ENCODE data around the gene SLC43A2. TPM values are rescaled to one million over a fixed set of nuclear protein-coding genes. Genes with fewer than 3 reads are reported as not detected.

SLC43A2 gene
- total and polyA plus RNA-seq, 2 of the 13 experiments (the other 11 are each of a cell fraction or from before 2014, with no cell fraction given) = 7.3 to 20.0 TPM

GRCh38 chr17:1636732-1637285 lies 8.2 kb upstream of the SLC43A2 start:
- TF ChIP-seq ZBED4 (CRISPR knock-in tag; IDR thresholded peaks at IDR 0.05; ENCODE audit: borderline replicate concordance) = no peak
- TF ChIP-seq PCBP1 (IDR thresholded peaks at IDR 0.05; ENCODE audit: borderline replicate concordance, low read depth, low read length) = no peak
- TF ChIP-seq HOXA7 (CRISPR knock-in tag; IDR thresholded peaks at IDR 0.05) = no peak
- TF ChIP-seq TRIM22 (IDR thresholded peaks at IDR 0.05) = no peak
- Histone ChIP-seq H3K9ac (ENCODE audit: insufficient read depth, low read depth, low read length) (no peak overlapping the region), H3K4me1 (ENCODE audit: insufficient read depth, low read length) (peaks cover 37% of the 10 kb centered on the region), H3K36me3 (replicated peaks in 1 of 2; ENCODE audit: control insufficient read depth in 1 of 2, insufficient read depth in 2 of 2, low read length in 2 of 2) (no peaks in the 10 kb centered on the region), H4K20me1 (ENCODE audit: insufficient read depth, low read length) (no peaks in the 10 kb centered on the region), H3K27ac (ENCODE audit: extremely low read length, insufficient read depth, low read length) (no peak overlapping the region), H3K9me3 (ENCODE audit: low read length) (no peaks in the 10 kb centered on the region), H3K4me2 (ENCODE audit: low read depth, low read length) (no peak overlapping the region), H2AFZ (ENCODE audit: low read length) (no peak overlapping the region), H3K79me2 (ENCODE audit: insufficient read depth, low read length) (no peaks in the 10 kb centered on the region), H3K27me3 (ENCODE audit: control insufficient read depth in 1 of 2, insufficient read depth in 2 of 2, low read length in 2 of 2) (peaks cover 5 to 44% of the 10 kb centered on the region in 2 experiments; a peak in 4 of 5 replicates), H3K4me3 (replicated peaks in 1 of 3; ENCODE audit: insufficient read depth in 1 of 3, low read depth in 2 of 3, low read length in 3 of 3) (no peak overlapping the region)
- ATAC-seq (peak; percentile 28), DNase-seq (ENCODE audit: low spot score) (no peak), FAIRE-seq (no peak)
- no TSS peak for BruUV-seq (replicated peaks)
- in situ Hi-C loops (cut with HindIII; ENCODE audit: extremely low pct_ligation_motif_present, low pct_unique_long_range_greater_than_20kb) = no loop called here
- ChIA-PET CTCF (ENCODE audit: low intra/inter-chr PET ratio, low total read pairs) (no interaction called here), POLR2A (interaction anchor here (1.0 to 1.2 kb wide), 2 partner anchors 9 to 59 kb away, joined by 3 to 4 read pairs; partner anchors contain the start of gene SLC43A2)
- 26% methylated on average over 6 of the region's 15 CpGs for WGBS (ENCODE audit: low lambda C conversion rate)
- intact Hi-C loops (cut with micrococcal nuclease; ENCODE audit: unreplicated experiment) = no loop called here

All from HepG2 (cell line).